AG04449 (cell line): ENCODE data around the gene ENTPD2.

Experiments used
- CTCF ChIA-PET: fragments of 350-600 bp; formaldehyde crosslinking; extraction: SDS; loops from one replicate; lab custom pipeline; 2021; ENCODE audit warnings: antibody characterized with exemption; lab: Yijun Ruan, JAX
- POLR2A ChIA-PET: fragments of 400-600, 350-600 bp; formaldehyde crosslinking; extraction: SDS; loops from one replicate; lab custom pipeline; 2020; ENCODE audit warnings: antibody characterized with exemption, inconsistent platforms; lab: Yijun Ruan, JAX
- DNase-seq: peaks from one replicate; pipeline ENCODE4 v3.0.0-alpha.2; 2010; ENCODE audit warnings: low read depth, low spot score
- H3K4me3 ChIP-seq: 2 replicates; pipeline ENCODE4 v1.5.1; 2011; ENCODE audit warnings: low read depth, mild to moderate bottlenecking, control low read depth, low read length
- CTCF ChIP-seq: IDR thresholded peaks from one replicate; pipeline ENCODE4 v1.5.1; 2011; ENCODE audit warnings: mild to moderate bottlenecking, moderate library complexity, low read length, control low read depth, inconsistent platforms; ENCODE audit not compliant: insufficient read depth; ENCODE audit errors: missing control alignments

Gene ENTPD2

GRCh38 chr9:137012694-137013570 is 40.9 kb downstream of the ENTPD2 start:
- H3K4me3 ChIP-seq = no peak overlapping the region
- no peak for TF ChIP-seq CTCF
- DNase-seq = no peak
- CTCF ChIA-PET = interaction anchor here (1.4 to 1.8 kb wide), 2 partner anchors 16 to 17 kb away, joined by 3 to 4 read pairs; no protein-coding TSS in a partner anchor
- POLR2A ChIA-PET = no interaction called here

DNA sequence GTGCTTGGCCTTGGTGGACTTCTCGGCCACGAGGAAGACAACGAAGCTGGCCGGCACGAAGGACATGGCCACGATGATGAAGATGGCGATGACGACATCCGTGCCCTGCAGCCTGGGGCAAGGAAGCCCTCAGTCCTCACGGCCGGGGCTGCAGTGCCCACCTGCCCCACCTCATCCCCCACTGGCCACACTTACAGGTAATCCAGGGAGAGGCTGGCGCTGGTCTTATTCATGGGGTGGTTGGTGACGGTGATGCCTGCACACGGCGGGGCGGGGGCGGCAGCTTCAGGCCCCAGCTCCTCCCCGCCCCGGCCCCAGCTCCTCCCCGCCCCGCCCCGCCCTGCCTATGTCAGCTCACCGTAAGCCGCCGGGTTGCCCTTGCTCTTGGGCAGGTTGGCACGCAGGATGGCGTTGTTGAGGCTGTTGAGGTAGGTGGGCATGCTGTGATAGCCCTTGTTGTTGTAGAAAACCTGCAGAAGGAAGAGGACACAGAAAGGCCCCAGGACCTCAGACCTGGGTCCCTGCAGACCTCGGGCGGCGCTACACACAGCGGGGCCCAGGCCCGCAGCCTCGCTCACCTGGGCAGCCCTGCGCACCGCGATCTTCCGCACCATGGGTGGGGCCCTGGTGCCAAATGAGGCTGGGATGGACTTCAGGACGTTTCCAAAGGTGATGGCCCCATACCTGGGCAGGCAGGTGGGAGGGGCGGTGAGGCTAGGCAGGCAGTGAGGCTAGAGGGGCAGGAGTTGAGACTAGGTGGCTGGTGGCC is 41.8 kb downstream of the ENTPD2 start:
- DNase-seq = no peak
- ChIA-PET CTCF (interaction anchor here (0.7 to 1.8 kb wide), 5 partner anchors 15 to 23 kb away, joined by 3 to 4 read pairs (median 4); no protein-coding TSS in a partner anchor), POLR2A (no interaction called here)
- TF ChIP-seq CTCF = no peak
- no peak overlapping the region for H3K4me3 ChIP-seq

DNA sequence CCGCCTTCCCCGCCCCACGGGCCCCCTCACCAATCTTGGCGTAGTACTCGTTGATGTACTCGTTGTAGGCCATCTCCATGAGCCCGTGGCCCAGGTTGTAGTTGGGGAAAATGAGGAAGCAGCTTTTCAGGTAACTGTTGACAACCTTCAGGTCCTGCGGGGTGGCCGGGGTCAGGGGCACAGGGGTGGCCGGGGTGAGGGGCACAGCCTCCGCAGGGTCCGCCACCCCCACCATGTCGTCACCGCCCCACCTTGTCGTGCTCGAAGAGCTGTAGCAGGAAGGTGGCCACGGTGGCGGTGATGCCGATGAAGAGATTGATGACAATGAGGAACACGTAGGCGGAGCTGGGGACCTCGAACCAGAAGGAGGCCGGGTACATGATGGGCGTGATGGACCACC is 42.7 kb downstream of the ENTPD2 start:
- DNase-seq = no peak
- no peak overlapping the region for H3K4me3 ChIP-seq
- ChIA-PET POLR2A (no interaction called here), CTCF (interaction anchor here (0.7 to 1.9 kb wide), 6 partner anchors 16 to 64 kb away, joined by 3 to 8 read pairs (median 4); no protein-coding TSS in a partner anchor)
- no peak for TF ChIP-seq CTCF

GRCh38 chr9:137009938-137010732 is 43.7 kb downstream of the ENTPD2 start:
- DNase-seq = no peak

DNA sequence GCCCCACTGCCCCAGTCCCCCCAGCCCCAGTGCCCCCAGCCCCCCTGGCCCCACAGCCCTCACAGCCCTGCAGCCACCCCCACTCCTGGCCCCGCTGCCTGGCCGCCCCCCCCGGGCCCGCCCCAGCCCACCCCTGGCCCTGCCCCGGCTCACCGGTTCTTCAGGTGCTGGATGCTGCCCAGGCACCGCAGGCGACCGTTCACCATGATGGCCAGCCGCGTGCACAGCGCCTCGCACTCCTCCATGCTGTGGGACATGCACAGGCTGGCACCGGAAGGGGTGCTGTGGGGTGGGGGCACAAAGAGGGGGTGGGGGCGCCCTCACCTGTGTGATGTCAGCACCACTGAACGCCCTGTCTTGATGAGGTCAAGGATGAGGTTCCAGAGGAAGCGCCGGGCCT is 44.6 kb downstream of the ENTPD2 start:
- H3K4me3 ChIP-seq = no peak overlapping the region
- POLR2A ChIA-PET = no interaction called here
- no peak for DNase-seq
- no peak for TF ChIP-seq CTCF
- CTCF ChIA-PET = interaction anchor here (1.2 to 1.9 kb wide), 3 partner anchors 16 to 61 kb away, joined by 4 to 8 read pairs (median 4); no protein-coding TSS in a partner anchor

More at GRCh38 chr9:137009938-137010732, 43.7 kb downstream of the ENTPD2 start:
- TF ChIP-seq CTCF = no peak
- ChIA-PET POLR2A (no interaction called here), CTCF (interaction anchor here (0.9 to 1.9 kb wide), 4 partner anchors 20 to 63 kb away, joined by 3 to 8 read pairs (median 4); no protein-coding TSS in a partner anchor)
- no peak overlapping the region for H3K4me3 ChIP-seq
